A549 (cell line): ENCODE results near the gene RNF41. TPM values are rescaled to one million over a fixed set of nuclear protein-coding genes. Genes with fewer than 3 reads are reported as not detected.

Experiments
- ATAC-seq, 2 experiments: fragments of 200-7000 bp in 1 of 2; fragments of >200 bp in 1 of 2; cut with Nextera tagmentation in 1 of 2; cut with Tn5 transposase in 1 of 2; 3 replicates each; pipeline versions ENCODE4 v1.8.0 to v1.9.1; 2018 to 2020; ENCODE audit warnings: mild to moderate bottlenecking in 1 of 2, moderate library complexity in 1 of 2
- CTCF ChIA-PET: fragments of 300-600 bp; sonication (Branson Sonifier 250); formaldehyde crosslinking; extraction: SDS; loops from one replicate; lab custom pipeline; 2021; ENCODE audit warnings: antibody characterized with exemption, inconsistent platforms; lab: Yijun Ruan, JAX
- POLR2A ChIA-PET: fragments of 350-600 bp; formaldehyde crosslinking; extraction: SDS; loops from one replicate; lab custom pipeline; 2021; ENCODE audit warnings: antibody characterized with exemption, inconsistent platforms; lab: Yijun Ruan, JAX
- DNase-seq, 2 experiments: peaks; one replicate each; pipeline versions ENCODE4 v3.0.0 to v3.0.0-alpha.2; 2011 to 2016; ENCODE audit warnings: low read depth in 1 of 2, low spot score in 1 of 2
- FAIRE-seq: peaks from 2 replicates; lab custom pipeline; 2011; peaks lifted over from hg19 to GRCh38; lab: Jason Lieb, UNC
- H3K27ac ChIP-seq, 2 experiments: fragments of >200 bp; sonication (Bioruptor Twin); formaldehyde crosslinking; 3 replicates each; pipeline ENCODE4 v1.5.1; 2016 to 2017
- H3K4me1 ChIP-seq: fragments of >200 bp; sonication (Bioruptor Twin); formaldehyde crosslinking; 3 replicates; pipeline ENCODE4 v1.6.1; 2016
- H3K4me2 ChIP-seq: fragments of >200 bp; sonication (Bioruptor Twin); formaldehyde crosslinking; 3 replicates; pipeline ENCODE4 v1.6.1; 2016
- H3K4me3 ChIP-seq: fragments of >200 bp; sonication (Bioruptor Twin); formaldehyde crosslinking; 3 replicates; pipeline ENCODE4 v1.5.1; 2016
- H3K9me3 ChIP-seq: fragments of >200 bp; sonication (Bioruptor Twin); formaldehyde crosslinking; 3 replicates; pipeline ENCODE4 v1.6.1; 2016
- CBX8 ChIP-seq: fragments of 200-600 bp; sonication (generic); IDR thresholded peaks from 2 replicates; pipeline ENCODE4 v1.6.1; 2016
- CEBPB ChIP-seq, 2 experiments: fragments of >200 bp in 1 of 2; sonication (Bioruptor Twin) in 1 of 2; formaldehyde crosslinking in 1 of 2; IDR thresholded peaks; 2 replicates each; pipeline ENCODE4 v1.6.1; 2012 to 2016
- EP300 ChIP-seq, 2 experiments: fragments of >200 bp; sonication (Bioruptor Twin); formaldehyde crosslinking; IDR thresholded peaks; 2 replicates in 1 of 2; 3 replicates in 1 of 2; pipeline ENCODE4 v1.6.1; 2016 to 2017
- ESRRA ChIP-seq: fragments of 150-350 bp; IDR thresholded peaks from 2 replicates; pipeline ENCODE4 v1.6.1; 2014; ENCODE audit warnings: mild to moderate bottlenecking, low read length, borderline replicate concordance
- FOSB ChIP-seq: fragments of 250-450 bp; sonication (Bioruptor Pico); IDR thresholded peaks from 2 replicates; pipeline ENCODE4 v1.5.0; 2020; ENCODE audit warnings: mild to moderate bottlenecking, moderate library complexity
- HMGXB4 ChIP-seq: fragments of 250-450 bp; sonication (Bioruptor Pico); IDR thresholded peaks from 2 replicates; pipeline ENCODE4 v1.5.0; 2021; ENCODE audit warnings: mild to moderate bottlenecking, moderate library complexity, borderline replicate concordance
- HOXA7 ChIP-seq: fragments of 250-450 bp; sonication (Bioruptor Pico); IDR thresholded peaks from 2 replicates; pipeline ENCODE4 v1.5.0; 2020; ENCODE audit warnings: mild to moderate bottlenecking, moderate library complexity
- HOXB13 ChIP-seq: fragments of 250-450 bp; sonication (Bioruptor Pico); IDR thresholded peaks from 2 replicates; pipeline ENCODE4 v1.5.0; 2020; ENCODE audit warnings: low read depth, mild to moderate bottlenecking, moderate library complexity
- HOXB5 ChIP-seq: fragments of 250-450 bp; sonication (Bioruptor Pico); IDR thresholded peaks from 2 replicates; pipeline ENCODE4 v1.5.0; 2020; ENCODE audit warnings: mild to moderate bottlenecking, moderate library complexity
- JUN ChIP-seq, 2 experiments: fragments of >200 bp; sonication (Bioruptor Twin); formaldehyde crosslinking; IDR thresholded peaks; 2 replicates in 1 of 2; 3 replicates in 1 of 2; pipeline ENCODE4 v1.6.1; 2016 to 2017
- MAZ ChIP-seq: fragments of 150-350 bp; IDR thresholded peaks from 2 replicates; pipeline ENCODE4 v1.6.1; 2014; ENCODE audit warnings: antibody characterized with exemption, low read depth, low read length, borderline replicate concordance
- NR3C1 ChIP-seq: fragments of >200 bp; sonication (Bioruptor Twin); formaldehyde crosslinking; IDR thresholded peaks from 3 replicates; pipeline ENCODE4 v1.6.1; 2017
- PHF8 ChIP-seq: fragments of 200-600 bp; sonication (generic); IDR thresholded peaks from 2 replicates; pipeline ENCODE4 v1.6.1; 2016; ENCODE audit warnings: low read depth, mild to moderate bottlenecking, antibody characterized with exemption, moderate library complexity, borderline replicate concordance
- RCOR1 ChIP-seq: fragments of 150-350 bp; IDR thresholded peaks from 2 replicates; pipeline ENCODE4 v1.6.1; 2014; ENCODE audit warnings: antibody characterized with exemption, low read length, low read depth
- SMC3 ChIP-seq: fragments of >200 bp; sonication (Bioruptor Twin); formaldehyde crosslinking; IDR thresholded peaks from 3 replicates; pipeline ENCODE4 v1.6.1; 2018; ENCODE audit warnings: inconsistent platforms
- TFCP2L1 ChIP-seq: fragments of 250-450 bp; sonication (Bioruptor Pico); IDR thresholded peaks from 2 replicates; pipeline ENCODE4 v1.5.0; 2021; ENCODE audit warnings: mild to moderate bottlenecking
- ZFP36 ChIP-seq: fragments of 450-650 bp; IDR thresholded peaks from 2 replicates; pipeline ENCODE4 v1.6.1; 2014; ENCODE audit warnings: borderline replicate concordance; ENCODE audit not compliant: partially characterized antibody
- ZSCAN20 ChIP-seq: fragments of 250-450 bp; sonication (Bioruptor Pico); IDR thresholded peaks from 2 replicates; pipeline ENCODE4 v1.8.0; 2022; ENCODE audit warnings: mild to moderate bottlenecking, moderate library complexity
- WGBS: methylation state at CpG from one replicate; pipeline ENCODE4 v1.1.6; 2017; ENCODE audit errors: missing lambda C conversion rate; 5-methylcytosine and 5-hydroxymethylcytosine counted together
- polyA plus RNA-seq, 4 experiments: library from polyadenylated mRNA; depleted of rRNA in 3 of 4; stranded (reverse); fragments of >200 nt; fragmentation: RNase III in 1 of 4; extraction: RNeasy Plus Mini Kit Qiagen cat#74134 plus additional on column Dnase treatment in 1 of 4; gene quantifications; 2 replicates in 3 of 4; 3 replicates in 1 of 4; pipeline ENCODE4 v1.2.3, GENCODE V29; 2011 to 2017
- TF ChIP-seq, protein P1 (sequence below): fragments of >200 bp; sonication (Bioruptor Twin); formaldehyde crosslinking; IDR thresholded peaks from 3 replicates; pipeline ENCODE4 v1.5.1; 2016

Gene RNF41
- polyA plus RNA-seq, 2 of the 4 experiments (the other 2 are of a cell fraction) = 21.7 to 47.8 TPM

DNA sequence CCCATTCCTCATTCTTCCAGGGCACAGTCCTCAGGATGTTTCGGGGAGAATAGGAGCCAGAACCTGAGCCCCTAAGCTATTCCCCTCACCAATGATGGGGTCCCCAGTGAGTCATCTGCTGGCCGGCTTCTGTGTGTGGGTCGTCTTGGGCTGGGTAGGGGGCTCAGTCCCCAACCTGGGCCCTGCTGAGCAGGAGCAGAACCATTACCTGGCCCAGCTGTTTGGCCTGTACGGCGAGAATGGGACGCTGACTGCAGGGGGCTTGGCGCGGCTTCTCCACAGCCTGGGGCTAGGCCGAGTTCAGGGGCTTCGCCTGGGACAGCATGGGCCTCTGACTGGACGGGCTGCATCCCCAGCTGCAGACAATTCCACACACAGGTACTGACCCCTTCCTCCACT is 9.5 kb upstream of the RNF41 start:
- no peaks in the 10 kb centered on the region for H3K9me3 ChIP-seq
- H3K27ac ChIP-seq = no peak overlapping the region
- peaks cover 9% of the 10 kb centered on the region for H3K4me1 ChIP-seq
- TF ChIP-seq HOXA7 (CRISPR knock-in tag) (no peak), CEBPB (IDR thresholded peaks at IDR 0.05) (no peak), JUN (IDR thresholded peaks at IDR 0.05) (no peak), TFCP2L1 (no peak), EP300 (IDR thresholded peaks at IDR 0.05) (no peak), ZSCAN20 (CRISPR knock-in tag) (no peak), ESRRA (no peak), HMGXB4 (CRISPR knock-in tag) (no peak), HOXB13 (CRISPR knock-in tag) (no peak), CBX8 (no peak), RCOR1 (no peak), ZFP36 (no peak), NR3C1 (no peak)
- TF ChIP-seq, all 56 proteins: peak for 0
- WGBS = 81% methylated on average over 10 of the region's 11 CpGs
- CTCF ChIA-PET = interaction anchor here (0.9 to 7.0 kb wide), 7 partner anchors 9 to 113 kb away, joined by 3 to 69 read pairs (median 4); partner anchors contain the start of genes ANKRD52, COQ10A, RNF41 and SMARCC2
- ATAC-seq (no peak), DNase-seq (no peak), FAIRE-seq (no peak)
- Histone ChIP-seq H3K4me2 (no peak overlapping the region), H3K4me3 (no peak overlapping the region)
- POLR2A ChIA-PET = interaction anchor here (1.9 kb wide), 1 partner anchor 9 kb away, joined by 6 read pairs; the partner anchor contains the start of gene RNF41

- DNase-seq (no peak), ATAC-seq (peak in 1 of 2 experiments; percentile 16; a peak in 2 of 6 replicates), FAIRE-seq (no peak)
- no peak overlapping the region for H3K27ac ChIP-seq
- ChIA-PET CTCF (interaction anchor here (0.9 to 7.0 kb wide), 5 partner anchors 28 to 41 kb away, joined by 3 to 69 read pairs (median 4); partner anchors contain the start of genes ANKRD52, COQ10A and SMARCC2), POLR2A (interaction anchor here (1.9 kb wide), 1 partner anchor 9 kb away, joined by 6 read pairs; the partner anchor contains the start of gene RNF41)
- H3K9me3 ChIP-seq = no peaks in the 10 kb centered on the region
- no peak for TF ChIP-seq FOSB (CRISPR knock-in tag)
- TF ChIP-seq TFCP2L1 = no peak
- TF ChIP-seq, protein P1, sequence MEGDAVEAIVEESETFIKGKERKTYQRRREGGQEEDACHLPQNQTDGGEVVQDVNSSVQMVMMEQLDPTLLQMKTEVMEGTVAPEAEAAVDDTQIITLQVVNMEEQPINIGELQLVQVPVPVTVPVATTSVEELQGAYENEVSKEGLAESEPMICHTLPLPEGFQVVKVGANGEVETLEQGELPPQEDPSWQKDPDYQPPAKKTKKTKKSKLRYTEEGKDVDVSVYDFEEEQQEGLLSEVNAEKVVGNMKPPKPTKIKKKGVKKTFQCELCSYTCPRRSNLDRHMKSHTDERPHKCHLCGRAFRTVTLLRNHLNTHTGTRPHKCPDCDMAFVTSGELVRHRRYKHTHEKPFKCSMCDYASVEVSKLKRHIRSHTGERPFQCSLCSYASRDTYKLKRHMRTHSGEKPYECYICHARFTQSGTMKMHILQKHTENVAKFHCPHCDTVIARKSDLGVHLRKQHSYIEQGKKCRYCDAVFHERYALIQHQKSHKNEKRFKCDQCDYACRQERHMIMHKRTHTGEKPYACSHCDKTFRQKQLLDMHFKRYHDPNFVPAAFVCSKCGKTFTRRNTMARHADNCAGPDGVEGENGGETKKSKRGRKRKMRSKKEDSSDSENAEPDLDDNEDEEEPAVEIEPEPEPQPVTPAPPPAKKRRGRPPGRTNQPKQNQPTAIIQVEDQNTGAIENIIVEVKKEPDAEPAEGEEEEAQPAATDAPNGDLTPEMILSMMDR = no peak
- TF ChIP-seq MAZ = no peak
- no peak for TF ChIP-seq PHF8
- TF ChIP-seq SMC3 = no peak
- TF ChIP-seq HOXB5 (CRISPR knock-in tag) = no peak
- no peak for TF ChIP-seq CEBPB (IDR thresholded peaks at IDR 0.05)
- 0 out of 3 replicates have a peak overlapping the region, but pooled peaks have one; percentile 22 for H3K4me2 ChIP-seq
- WGBS = 64% methylated on average over 7 of the region's 8 CpGs
- no peak overlapping the region for H3K4me3 ChIP-seq
- H3K4me1 ChIP-seq = peaks cover 9% of the 10 kb centered on the region
Measured at GRCh38 chr12:56230432-56231183, 8.9 kb upstream of the RNF41 start.
